ENCODE measurements around the gene ICAM3. TPM values are rescaled to one million over a fixed set of nuclear protein-coding genes. Genes with fewer than 3 reads are reported as not detected.

ICAM3 gene
- total and polyA plus RNA-seq, 2 of the 4 experiments (the other 2 are of a cell fraction), result 6.6 to 11.7 TPM

DNA sequence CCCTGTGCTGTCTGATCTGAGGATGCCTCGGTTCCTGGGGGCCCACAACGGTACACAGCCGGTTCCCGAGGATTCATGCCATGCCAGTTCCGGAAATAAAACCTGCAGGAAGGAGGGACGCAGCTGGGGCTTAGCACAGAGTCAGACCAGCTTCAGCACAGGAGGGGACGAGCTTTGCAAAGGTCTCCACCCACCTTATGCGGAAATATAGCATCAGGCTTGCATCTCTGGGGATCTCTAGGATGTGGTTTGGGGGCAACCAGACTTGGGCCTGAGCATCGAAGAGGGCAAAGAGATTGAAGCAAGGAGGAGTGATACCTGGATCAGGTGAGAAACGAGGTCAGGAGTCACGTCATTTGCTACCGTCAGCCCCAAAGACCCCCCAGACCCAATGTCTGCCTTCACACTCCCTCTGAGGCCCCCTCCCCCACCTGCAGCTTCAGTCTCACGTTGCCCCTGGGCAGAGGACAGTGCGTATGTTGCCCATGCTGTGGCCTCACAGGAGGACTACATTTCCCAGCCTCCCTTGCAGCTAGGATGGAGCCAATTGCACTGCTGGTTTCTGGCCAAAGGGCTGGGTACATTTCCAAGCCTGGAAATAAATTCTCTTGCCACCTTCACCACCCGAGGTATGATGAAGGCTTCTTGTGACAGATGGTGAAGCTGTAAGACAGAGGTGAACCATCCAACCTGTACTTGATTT lies 28.8 kb upstream of the ICAM3 start:
- H3K14ac ChIP-seq (replicated peaks; ENCODE audit: low read depth, low read length), result no peak overlapping the region
- no peak overlapping the region for H2AFZ ChIP-seq (replicated peaks; ENCODE audit: low read length, poor library complexity)
- no peaks in the 10 kb centered on the region for H3K27me3 ChIP-seq (ENCODE audit: control insufficient read depth, insufficient read depth, low read length)
- H4K5ac ChIP-seq (ENCODE audit: low read depth, low read length), result no peak overlapping the region
- H2AK5ac ChIP-seq (ENCODE audit: low read depth, low read length), result no peak overlapping the region
- no peak overlapping the region for H4K91ac ChIP-seq (ENCODE audit: insufficient read depth, low read depth, low read length)
- DNase-seq (no peak), ATAC-seq (ENCODE audit: low read depth) (no peak)
- no peak overlapping the region for H3K4me3 ChIP-seq (ENCODE audit: insufficient read depth, low read depth, low read length)
- H3K4ac ChIP-seq (ENCODE audit: low read depth, low read length), result no peak overlapping the region
- peaks cover 9% of the 10 kb centered on the region for H4K20me1 ChIP-seq (ENCODE audit: insufficient read depth, low read length)
- BruUV-seq (replicated peaks), result no TSS peak
- no peak overlapping the region for H4K8ac ChIP-seq (ENCODE audit: low read depth in 2 of 2, low read length in 2 of 2)
- TF ChIP-seq, protein P1, sequence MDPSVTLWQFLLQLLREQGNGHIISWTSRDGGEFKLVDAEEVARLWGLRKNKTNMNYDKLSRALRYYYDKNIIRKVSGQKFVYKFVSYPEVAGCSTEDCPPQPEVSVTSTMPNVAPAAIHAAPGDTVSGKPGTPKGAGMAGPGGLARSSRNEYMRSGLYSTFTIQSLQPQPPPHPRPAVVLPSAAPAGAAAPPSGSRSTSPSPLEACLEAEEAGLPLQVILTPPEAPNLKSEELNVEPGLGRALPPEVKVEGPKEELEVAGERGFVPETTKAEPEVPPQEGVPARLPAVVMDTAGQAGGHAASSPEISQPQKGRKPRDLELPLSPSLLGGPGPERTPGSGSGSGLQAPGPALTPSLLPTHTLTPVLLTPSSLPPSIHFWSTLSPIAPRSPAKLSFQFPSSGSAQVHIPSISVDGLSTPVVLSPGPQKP (IDR thresholded peaks at IDR 0.05; ENCODE audit: borderline replicate concordance, low read depth, low read length), result no peak
- TF ChIP-seq MXI1 (IDR thresholded peaks at IDR 0.05; ENCODE audit: borderline replicate concordance, low read depth, low read length) (no peak), RCOR1 (IDR thresholded peaks at IDR 0.05; ENCODE audit: insufficient replicate concordance, low read length) (no peak), CHD1 (IDR thresholded peaks at IDR 0.05; ENCODE audit: low read depth, low read length) (no peak), RFX5 (IDR thresholded peaks at IDR 0.05; ENCODE audit: low read depth, low read length) (no peak), BHLHE40 (IDR thresholded peaks at IDR 0.05; ENCODE audit: low read depth, low read length) (no peak), CEBPB (IDR thresholded peaks at IDR 0.05; ENCODE audit: low read depth, low read length) (no peak), NFE2L2 (IDR thresholded peaks at IDR 0.05; ENCODE audit: low read depth, low read length) (no peak), MAZ (IDR thresholded peaks at IDR 0.05; ENCODE audit: borderline replicate concordance, low read depth, low read length) (no peak), SMC3 (IDR thresholded peaks at IDR 0.05; ENCODE audit: low read depth, low read length) (no peak), FOS (IDR thresholded peaks at IDR 0.05; ENCODE audit: low read depth, low read length) (no peak), RAD21 (IDR thresholded peaks at IDR 0.05; ENCODE audit: low read length) (no peak), POLR2A (IDR thresholded peaks at IDR 0.05; ENCODE audit: low read depth, low read length) (no peak)
- TF ChIP-seq, protein P2, sequence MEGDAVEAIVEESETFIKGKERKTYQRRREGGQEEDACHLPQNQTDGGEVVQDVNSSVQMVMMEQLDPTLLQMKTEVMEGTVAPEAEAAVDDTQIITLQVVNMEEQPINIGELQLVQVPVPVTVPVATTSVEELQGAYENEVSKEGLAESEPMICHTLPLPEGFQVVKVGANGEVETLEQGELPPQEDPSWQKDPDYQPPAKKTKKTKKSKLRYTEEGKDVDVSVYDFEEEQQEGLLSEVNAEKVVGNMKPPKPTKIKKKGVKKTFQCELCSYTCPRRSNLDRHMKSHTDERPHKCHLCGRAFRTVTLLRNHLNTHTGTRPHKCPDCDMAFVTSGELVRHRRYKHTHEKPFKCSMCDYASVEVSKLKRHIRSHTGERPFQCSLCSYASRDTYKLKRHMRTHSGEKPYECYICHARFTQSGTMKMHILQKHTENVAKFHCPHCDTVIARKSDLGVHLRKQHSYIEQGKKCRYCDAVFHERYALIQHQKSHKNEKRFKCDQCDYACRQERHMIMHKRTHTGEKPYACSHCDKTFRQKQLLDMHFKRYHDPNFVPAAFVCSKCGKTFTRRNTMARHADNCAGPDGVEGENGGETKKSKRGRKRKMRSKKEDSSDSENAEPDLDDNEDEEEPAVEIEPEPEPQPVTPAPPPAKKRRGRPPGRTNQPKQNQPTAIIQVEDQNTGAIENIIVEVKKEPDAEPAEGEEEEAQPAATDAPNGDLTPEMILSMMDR (conservative IDR thresholded peaks at IDR 0.05; ENCODE audit: low read depth, low read length), result no peak
- TF ChIP-seq, protein P3, sequence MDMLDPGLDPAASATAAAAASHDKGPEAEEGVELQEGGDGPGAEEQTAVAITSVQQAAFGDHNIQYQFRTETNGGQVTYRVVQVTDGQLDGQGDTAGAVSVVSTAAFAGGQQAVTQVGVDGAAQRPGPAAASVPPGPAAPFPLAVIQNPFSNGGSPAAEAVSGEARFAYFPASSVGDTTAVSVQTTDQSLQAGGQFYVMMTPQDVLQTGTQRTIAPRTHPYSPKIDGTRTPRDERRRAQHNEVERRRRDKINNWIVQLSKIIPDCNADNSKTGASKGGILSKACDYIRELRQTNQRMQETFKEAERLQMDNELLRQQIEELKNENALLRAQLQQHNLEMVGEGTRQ (IDR thresholded peaks at IDR 0.05; ENCODE audit: low read depth, low read length), result no peak
- no peak overlapping the region for H2BK5ac ChIP-seq (ENCODE audit: low read depth, low read length, poor library complexity, severe bottlenecking)
- no peak overlapping the region for H3K56ac ChIP-seq (ENCODE audit: extremely low read depth, insufficient read depth, low read length)
- H2BK20ac ChIP-seq (ENCODE audit: low read depth, low read length), result no peak overlapping the region
- ChIA-PET CTCF (no interaction called here), POLR2A (ENCODE audit: unreplicated experiment) (no interaction called here)
- H2AK9ac ChIP-seq (replicated peaks; ENCODE audit: low read depth, low read length, poor library complexity), result no peak overlapping the region
- no peaks in the 10 kb centered on the region for H3K9me1 ChIP-seq (ENCODE audit: insufficient read depth, low read length)
- no CpG with 5 or more reads among the region's 15 CpGs for WGBS, 2 experiments (ENCODE audit: extremely low coverage in 2 of 2, insufficient read length in 1 of 2)
- no peak overlapping the region for H3K9ac ChIP-seq (ENCODE audit: low read depth, low read length)
- no peak overlapping the region for H2BK120ac ChIP-seq (ENCODE audit: low read depth, low read length)
- intact Hi-C loops (cut with micrococcal nuclease), result no loop called here
- dilution Hi-C loops (cut with HindIII; ENCODE audit: low sequenced_read_pairs, unreplicated experiment), result no loop called here
- H3K27ac ChIP-seq (ENCODE audit: insufficient read depth, low read length), result no peak overlapping the region
- peaks cover 2 to 13% of the 10 kb centered on the region in 2 experiments; a peak in 2 of 4 replicates for H3K79me1 ChIP-seq (ENCODE audit: low read depth in 1 of 2, low read length in 2 of 2)
- in situ Hi-C loops (cut with MboI; ENCODE audit: low sequenced_read_pairs), result no loop called here
- no peak overlapping the region for H3K4me2 ChIP-seq (ENCODE audit: low read depth, low read length)
- H2BK15ac ChIP-seq (ENCODE audit: low read depth, low read length), result no peak overlapping the region
- no peak overlapping the region for H3K18ac ChIP-seq (ENCODE audit: low read depth, low read length)
- no peak overlapping the region for H3K23ac ChIP-seq (ENCODE audit: low read depth, low read length)
- H3K9me3 ChIP-seq (ENCODE audit: control insufficient read depth, insufficient read depth, low read length), result no peaks in the 10 kb centered on the region
- no peaks in the 10 kb centered on the region for H3K4me1 ChIP-seq (ENCODE audit: control insufficient read depth, insufficient read depth, low read length)
- H3K36me3 ChIP-seq (ENCODE audit: control insufficient read depth, insufficient read depth, low read length), result peaks cover 65% of the 10 kb centered on the region
